Activated CD8-positive, alpha-beta T cell treated with anti-CD3 and anti-CD28 coated beads, Interleukin-2, amount 10 ng/mL, durations not matched to agents 7 days and 5 days (primary cell): ENCODE data around the gene PIH1D1. TPM values are rescaled to one million over a fixed set of nuclear protein-coding genes. Genes with fewer than 3 reads are reported as not detected.
A peak's percentile ranks its signal among the peaks of the same experiment; 100 is the strongest.

ENCODE experiments used
- ATAC-seq: fragments of 150-1000 bp; cut with Tn5 transposase; one replicate; pipeline ENCODE4 v1.10.0; 2021; ENCODE audit warnings: moderate library complexity
- CTCF ChIA-PET: fragments of 350-600 bp; sonication (Branson Sonifier 250); formaldehyde crosslinking; loops from one replicate; lab custom pipeline; 2021; ENCODE audit warnings: antibody characterized with exemption; lab: Charles Lee
- POLR2A ChIA-PET: fragments of 350-600 bp; sonication (Branson Sonifier 250); formaldehyde crosslinking; loops from one replicate; lab custom pipeline; 2021; ENCODE audit warnings: antibody characterized with exemption; lab: Charles Lee
- DNase-seq: peaks from one replicate; pipeline ENCODE4 v3.0.0-alpha.2; 2020
- H3K27ac Mint-ChIP-seq: one replicate; pipeline ENCODE4 v1.8.0; 2021; ENCODE audit warnings: mild to moderate bottlenecking, mixed read lengths
- H3K27me3 Mint-ChIP-seq: one replicate; pipeline ENCODE4 v1.8.0; 2021; ENCODE audit warnings: low read depth, mixed read lengths
- H3K36me3 Mint-ChIP-seq: one replicate; pipeline ENCODE4 v1.8.0; 2021; ENCODE audit warnings: low read depth, mixed read lengths
- H3K4me1 Mint-ChIP-seq: one replicate; pipeline ENCODE4 v1.8.0; 2021; ENCODE audit warnings: low read depth, mixed read lengths
- H3K4me3 Mint-ChIP-seq: one replicate; pipeline ENCODE4 v1.8.0; 2021; ENCODE audit warnings: mild to moderate bottlenecking, mixed read lengths
- H3K9me3 Mint-ChIP-seq: one replicate; pipeline ENCODE4 v1.8.0; 2022; ENCODE audit warnings: mixed read lengths; ENCODE audit not compliant: insufficient read depth
- total RNA-seq, 2 experiments: library from RNA; stranded (reverse); gene quantifications; one replicate each; pipeline ENCODE4 v1.2.3, GENCODE V29; 2021

Gene PIH1D1
- total RNA-seq, 2 experiments from 2014 or later: 128 to 129 TPM

DNA sequence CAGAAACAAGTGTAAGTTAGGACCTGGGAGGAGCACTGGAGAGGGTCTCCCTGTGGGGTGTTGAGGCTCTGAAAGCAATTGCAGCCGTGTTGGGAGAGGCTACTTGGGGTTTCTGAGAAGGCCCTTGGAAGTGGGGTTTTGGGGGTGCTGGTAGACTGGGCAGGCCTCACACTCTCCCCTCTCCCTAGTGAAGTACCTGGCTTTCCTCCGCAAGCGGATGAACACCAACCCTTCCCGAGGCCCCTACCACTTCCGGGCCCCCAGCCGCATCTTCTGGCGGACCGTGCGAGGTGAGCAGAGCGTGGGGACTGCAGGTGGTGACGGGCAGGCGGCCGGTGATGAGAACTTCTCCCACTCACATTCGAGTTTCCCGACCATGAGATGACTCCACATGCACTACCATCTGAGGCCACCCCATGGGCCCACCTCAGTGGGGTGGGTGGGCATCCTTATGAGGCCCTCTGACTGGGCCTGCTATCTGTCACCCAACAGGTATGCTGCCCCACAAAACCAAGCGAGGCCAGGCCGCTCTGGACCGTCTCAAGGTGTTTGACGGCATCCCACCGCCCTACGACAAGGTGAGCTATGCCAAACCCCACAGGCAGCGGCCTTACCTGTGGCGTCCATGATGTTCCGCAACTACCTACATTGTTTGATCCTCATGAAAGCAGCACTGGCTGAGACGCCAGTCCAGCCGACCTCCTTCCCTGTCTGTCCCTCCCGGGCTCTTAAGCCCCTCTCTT is 38.8 kb upstream of the PIH1D1 start:
- Mint-ChIP-seq H3K27me3 (no peaks in the 10 kb centered on the region), H3K9me3 (no peaks in the 10 kb centered on the region), H3K36me3 (peaks cover 79% of the 10 kb centered on the region), H3K4me3 (peak overlapping the region; percentile 98), H3K27ac (peak overlapping the region; percentile 96), H3K4me1 (peaks cover 64% of the 10 kb centered on the region)
- ChIA-PET POLR2A (interaction anchor here (0.8 kb wide), 1 partner anchor 14 kb away, joined by 3 read pairs; no protein-coding TSS in a partner anchor), CTCF (no interaction called here)
- ATAC-seq (no peak), DNase-seq (no peak)

DNA sequence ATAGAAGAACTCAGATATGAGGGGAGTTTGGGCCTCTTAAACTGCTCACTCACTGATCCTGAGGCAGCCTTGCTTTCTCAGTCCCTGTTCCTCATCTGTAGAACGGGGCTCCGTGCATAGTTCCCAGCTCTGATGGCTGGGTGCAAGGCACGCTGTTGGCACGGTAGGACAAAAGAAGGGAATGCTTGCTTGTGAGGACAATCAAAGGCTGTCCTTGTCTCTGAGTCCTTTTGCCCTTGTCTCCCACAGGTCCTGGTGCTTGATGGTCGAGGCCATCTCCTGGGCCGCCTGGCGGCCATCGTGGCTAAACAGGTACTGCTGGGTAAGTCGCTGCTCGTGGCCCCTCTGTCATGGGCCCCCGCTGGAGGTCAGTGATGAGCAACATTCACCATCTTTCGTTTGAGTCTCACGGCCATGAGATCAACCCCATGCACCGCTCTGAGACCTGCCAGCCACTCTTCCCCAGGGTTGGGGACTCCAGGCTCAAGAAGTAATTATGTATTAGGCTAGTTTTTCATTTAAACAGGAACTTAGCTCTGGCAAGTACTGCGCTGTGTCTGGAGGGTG is 38.1 kb upstream of the PIH1D1 start:
- DNase-seq (peak; percentile 46), ATAC-seq (no peak)
- H3K4me1 Mint-ChIP-seq: peaks cover 59% of the 10 kb centered on the region
- no peaks in the 10 kb centered on the region for H3K27me3 Mint-ChIP-seq
- ChIA-PET CTCF (interaction anchor here (0.9 to 2.2 kb wide), 3 partner anchors 57 to 98 kb away, joined by 3 to 12 read pairs (median 3); no protein-coding TSS in a partner anchor), POLR2A (interaction anchor here (0.8 to 2.2 kb wide), 3 partner anchors 13 to 91 kb away, joined by 3 to 7 read pairs (median 4); partner anchors contain the start of gene FLT3LG)
- peak overlapping the region; percentile 96 for H3K27ac Mint-ChIP-seq
- peaks cover 85% of the 10 kb centered on the region for H3K36me3 Mint-ChIP-seq
- H3K4me3 Mint-ChIP-seq: peak overlapping the region; percentile 98
- H3K9me3 Mint-ChIP-seq: no peaks in the 10 kb centered on the region

DNA sequence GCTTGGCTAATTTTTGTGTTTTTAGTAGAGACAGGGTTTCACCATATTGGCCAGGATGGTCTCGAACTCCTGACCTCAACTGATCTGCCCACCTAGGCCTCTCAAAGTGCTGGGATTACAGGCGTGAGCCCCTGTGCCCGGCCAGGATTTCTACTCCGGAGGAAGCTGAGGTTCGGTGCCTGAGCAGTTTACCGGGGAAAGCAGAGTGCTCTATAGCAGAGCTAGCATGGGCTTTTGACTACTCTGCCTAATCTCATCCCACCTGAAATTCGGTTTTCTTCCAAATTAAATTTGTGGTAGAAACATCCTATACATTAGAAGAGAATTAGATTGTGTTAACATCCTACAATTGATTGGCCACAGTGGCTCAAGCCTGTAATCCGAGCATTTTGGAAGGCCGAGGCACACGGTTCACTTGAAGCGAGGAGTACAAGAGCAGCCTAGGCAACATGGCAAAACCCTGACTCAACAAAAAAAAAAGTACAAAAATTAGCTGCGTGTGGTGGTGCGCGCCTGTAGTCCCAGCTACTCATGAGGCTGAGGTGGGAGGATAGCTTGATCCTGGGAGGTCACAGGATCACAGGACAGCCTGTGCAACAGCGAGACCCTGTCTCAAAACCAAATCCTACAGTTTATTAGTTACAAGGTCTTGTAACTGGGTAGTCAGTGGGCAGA is 37.4 kb upstream of the PIH1D1 start:
- peak overlapping the region; percentile 98 for H3K4me3 Mint-ChIP-seq
- no peaks in the 10 kb centered on the region for H3K9me3 Mint-ChIP-seq
- ChIA-PET POLR2A (interaction anchor here (0.6 to 2.2 kb wide), 7 partner anchors 13 to 362 kb away, joined by 3 to 7 read pairs (median 4); partner anchors contain the start of genes FLT3LG and PIH1D1), CTCF (interaction anchor here (0.7 to 2.2 kb wide), 9 partner anchors 9 to 98 kb away, joined by 3 to 12 read pairs (median 3); partner anchors contain the start of gene FLT3LG)
- no peaks in the 10 kb centered on the region for H3K27me3 Mint-ChIP-seq
- peaks cover 60% of the 10 kb centered on the region for H3K4me1 Mint-ChIP-seq
- H3K27ac Mint-ChIP-seq: peak overlapping the region; percentile 96
- H3K36me3 Mint-ChIP-seq: peaks cover 90% of the 10 kb centered on the region
- ATAC-seq: no peak
- DNase-seq: no peak

DNA sequence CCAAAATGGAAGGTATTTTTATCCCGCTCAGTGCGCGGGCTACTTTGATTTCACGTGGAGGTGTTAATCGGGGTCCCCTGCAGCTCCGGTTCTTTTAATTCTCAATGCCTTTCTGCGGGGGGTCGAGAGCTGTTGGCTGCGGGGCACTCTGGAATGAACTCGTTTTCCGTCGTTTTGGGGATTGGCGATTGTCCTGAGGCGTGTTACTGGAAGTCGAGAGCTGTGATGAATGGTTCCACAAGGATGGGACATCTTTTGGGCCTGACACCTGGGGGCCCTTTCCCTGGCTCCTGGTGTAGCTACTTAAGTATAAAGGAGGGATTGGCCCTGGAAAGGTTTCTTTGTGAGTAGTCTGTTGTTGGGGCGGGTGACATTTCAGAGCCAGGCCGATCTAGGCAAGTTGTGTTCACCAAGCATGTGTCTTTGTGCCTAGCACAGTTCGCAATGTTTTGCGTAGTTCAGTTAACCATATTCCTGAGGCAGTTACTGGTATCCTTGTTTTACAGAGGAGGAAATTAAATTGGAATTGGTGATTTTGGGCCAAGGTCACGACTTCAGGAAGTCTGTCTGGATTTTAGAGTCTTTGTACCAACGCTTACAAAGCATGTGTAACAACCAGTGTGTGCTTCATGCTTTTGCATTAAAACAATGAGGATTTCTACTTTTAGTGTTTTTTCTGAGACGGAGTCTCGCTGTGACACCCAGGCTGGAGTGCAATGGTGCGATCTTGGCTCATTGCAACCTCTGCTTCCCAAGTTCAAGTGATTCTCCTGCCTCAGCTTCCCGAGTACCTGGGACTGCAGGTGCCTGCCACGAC is 36.6 kb upstream of the PIH1D1 start:
- ChIA-PET POLR2A (interaction anchor here (0.7 to 2.2 kb wide), 12 partner anchors 10 to 362 kb away, joined by 3 to 7 read pairs (median 4); partner anchors contain the start of genes ALDH16A1 and PIH1D1), CTCF (interaction anchor here (0.8 to 2.2 kb wide), 10 partner anchors 9 to 80 kb away, joined by 3 to 12 read pairs (median 3); partner anchors contain the start of gene FLT3LG)
- H3K9me3 Mint-ChIP-seq: no peaks in the 10 kb centered on the region
- H3K36me3 Mint-ChIP-seq: peaks cover 94% of the 10 kb centered on the region
- no peak for DNase-seq
- peak overlapping the region; percentile 98 for H3K4me3 Mint-ChIP-seq
- H3K4me1 Mint-ChIP-seq: peaks cover 60% of the 10 kb centered on the region
- H3K27me3 Mint-ChIP-seq: no peaks in the 10 kb centered on the region
- H3K27ac Mint-ChIP-seq: peak overlapping the region; percentile 96
- ATAC-seq: no peak

DNA sequence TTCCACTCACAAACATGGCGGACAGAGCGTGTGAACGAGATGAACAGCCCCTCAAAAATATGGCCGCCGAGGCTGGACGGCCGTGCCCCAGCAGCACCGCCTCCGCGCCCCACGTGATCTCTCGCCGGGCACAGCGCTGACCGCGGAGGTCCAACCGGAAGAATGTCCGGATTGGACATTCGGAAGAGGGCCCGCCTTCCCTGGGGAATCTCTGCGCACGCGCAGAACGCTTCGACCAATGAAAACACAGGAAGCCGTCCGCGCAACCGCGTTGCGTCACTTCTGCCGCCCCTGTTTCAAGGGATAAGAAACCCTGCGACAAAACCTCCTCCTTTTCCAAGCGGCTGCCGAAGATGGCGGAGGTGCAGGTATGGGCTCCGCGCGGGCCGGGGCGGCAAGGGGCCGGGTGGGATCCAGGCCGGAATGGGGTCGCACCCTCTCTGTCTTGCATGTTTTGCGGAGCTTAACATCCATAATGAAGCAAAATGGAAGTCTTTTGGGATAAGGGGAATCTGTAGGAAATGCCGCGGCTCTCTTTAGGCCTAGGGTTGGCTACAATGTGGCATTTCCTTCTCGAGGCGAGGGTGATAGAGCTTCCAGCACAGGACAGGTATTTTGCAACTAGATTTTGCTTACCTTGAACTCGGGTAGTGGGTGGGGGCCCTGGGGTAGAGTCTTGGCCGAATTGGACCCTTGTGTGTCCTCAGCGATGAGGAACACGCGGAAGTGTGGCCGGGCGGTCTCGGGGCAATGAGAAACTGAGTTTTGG is 35.8 kb upstream of the PIH1D1 start, which contains the start of gene RPL13A:
Gene RPL13A (plus strand): TSS at position 332 of the 769 bp plus-strand sequence. CDS start 22 bp downstream, at position 354.
- Mint-ChIP-seq H3K9me3 (no peaks in the 10 kb centered on the region), H3K4me1 (peaks cover 53% of the 10 kb centered on the region), H3K27ac (peak within 1 kb of the TSS; percentile 96), H3K4me3 (peak within 1 kb of the TSS; percentile 98), H3K27me3 (no peaks in the 10 kb centered on the region), H3K36me3 (peaks cover 90% of the 10 kb centered on the region)
- ATAC-seq (peak; percentile 89), DNase-seq (peak; percentile 100)
- ChIA-PET POLR2A (interaction anchor here (0.7 to 2.2 kb wide), 11 partner anchors 9 to 153 kb away, joined by 3 to 7 read pairs (median 4); partner anchors contain the start of genes ALDH16A1 and PIH1D1), CTCF (interaction anchor here (1.1 to 2.2 kb wide), 8 partner anchors 9 to 81 kb away, joined by 3 to 12 read pairs (median 4); partner anchors contain the start of gene FLT3LG)

DNA sequence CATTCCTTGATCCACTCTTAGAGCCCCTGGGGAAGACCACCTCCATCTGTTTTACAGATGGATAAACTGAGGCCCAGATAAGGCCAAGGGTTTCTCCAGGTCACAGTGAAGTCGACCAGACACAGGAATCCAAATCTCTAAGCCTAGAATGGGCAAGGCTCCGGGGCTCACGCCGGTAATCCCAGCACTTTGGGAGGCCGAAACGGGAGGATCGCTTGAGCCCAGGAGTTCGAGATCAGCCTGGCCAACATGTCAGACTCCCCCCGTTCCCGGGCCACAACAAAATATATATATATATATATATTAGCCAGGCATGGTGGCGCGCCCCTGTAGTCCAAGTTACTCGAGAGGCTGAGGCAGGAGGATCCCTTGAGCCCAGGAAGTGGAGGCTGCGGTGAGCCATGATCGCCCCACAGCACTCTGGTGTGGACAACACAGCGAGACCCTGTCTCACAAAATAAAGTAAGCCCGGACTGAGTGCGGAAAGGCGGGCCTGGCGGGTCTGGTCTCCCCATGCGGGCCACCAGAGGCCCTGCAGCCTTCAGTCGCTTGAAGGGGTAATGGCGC is 35.2 kb upstream of the PIH1D1 start:
- ChIA-PET POLR2A (interaction anchor here (1.0 to 2.1 kb wide), 5 partner anchors 8 to 154 kb away, joined by 3 to 7 read pairs (median 3); partner anchors contain the start of gene ALDH16A1), CTCF (interaction anchor here (1.1 to 2.3 kb wide), 4 partner anchors 11 to 95 kb away, joined by 3 to 13 read pairs (median 6); partner anchors contain the start of gene FLT3LG)
- no peaks in the 10 kb centered on the region for H3K9me3 Mint-ChIP-seq
- ATAC-seq (no peak), DNase-seq (no peak)
- peaks cover 90% of the 10 kb centered on the region for H3K36me3 Mint-ChIP-seq
- H3K27ac Mint-ChIP-seq: peak overlapping the region; percentile 96
- peaks cover 49% of the 10 kb centered on the region for H3K4me1 Mint-ChIP-seq
- H3K27me3 Mint-ChIP-seq: no peaks in the 10 kb centered on the region
- peak overlapping the region; percentile 98 for H3K4me3 Mint-ChIP-seq

DNA sequence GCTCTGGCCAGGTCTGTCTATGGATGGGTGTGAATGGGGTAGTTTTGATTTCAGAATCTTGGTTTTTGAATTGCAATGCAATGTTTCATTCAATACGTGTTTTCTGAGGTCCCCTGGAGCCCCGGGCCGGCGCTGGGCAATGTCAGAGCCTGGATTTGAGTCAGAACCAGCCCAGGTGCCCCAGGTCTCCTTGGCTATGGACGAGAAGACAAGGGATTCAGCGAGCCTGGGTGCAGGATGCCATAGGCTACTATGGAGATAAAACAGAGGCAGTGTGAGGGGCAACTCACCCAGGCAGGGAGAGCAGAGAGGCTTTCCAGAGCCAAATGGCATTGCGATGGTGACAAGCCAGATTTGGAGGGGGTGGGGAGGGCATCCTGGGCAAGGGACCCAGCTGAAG is 34.6 kb upstream of the PIH1D1 start:
- peak overlapping the region; percentile 29 for H3K4me3 Mint-ChIP-seq
- ATAC-seq: no peak
- ChIA-PET POLR2A (interaction anchor here (2.1 kb wide), 1 partner anchor 10 kb away, joined by 7 read pairs; no protein-coding TSS in a partner anchor), CTCF (interaction anchor here (1.3 to 2.3 kb wide), 2 partner anchors 10 to 94 kb away, joined by 3 to 13 read pairs; no protein-coding TSS in a partner anchor)
- peaks cover 88% of the 10 kb centered on the region for H3K36me3 Mint-ChIP-seq
- H3K27ac Mint-ChIP-seq: peak overlapping the region; percentile 96
- no peaks in the 10 kb centered on the region for H3K9me3 Mint-ChIP-seq
- no peak for DNase-seq
- no peaks in the 10 kb centered on the region for H3K27me3 Mint-ChIP-seq
- H3K4me1 Mint-ChIP-seq: peaks cover 47% of the 10 kb centered on the region

DNA sequence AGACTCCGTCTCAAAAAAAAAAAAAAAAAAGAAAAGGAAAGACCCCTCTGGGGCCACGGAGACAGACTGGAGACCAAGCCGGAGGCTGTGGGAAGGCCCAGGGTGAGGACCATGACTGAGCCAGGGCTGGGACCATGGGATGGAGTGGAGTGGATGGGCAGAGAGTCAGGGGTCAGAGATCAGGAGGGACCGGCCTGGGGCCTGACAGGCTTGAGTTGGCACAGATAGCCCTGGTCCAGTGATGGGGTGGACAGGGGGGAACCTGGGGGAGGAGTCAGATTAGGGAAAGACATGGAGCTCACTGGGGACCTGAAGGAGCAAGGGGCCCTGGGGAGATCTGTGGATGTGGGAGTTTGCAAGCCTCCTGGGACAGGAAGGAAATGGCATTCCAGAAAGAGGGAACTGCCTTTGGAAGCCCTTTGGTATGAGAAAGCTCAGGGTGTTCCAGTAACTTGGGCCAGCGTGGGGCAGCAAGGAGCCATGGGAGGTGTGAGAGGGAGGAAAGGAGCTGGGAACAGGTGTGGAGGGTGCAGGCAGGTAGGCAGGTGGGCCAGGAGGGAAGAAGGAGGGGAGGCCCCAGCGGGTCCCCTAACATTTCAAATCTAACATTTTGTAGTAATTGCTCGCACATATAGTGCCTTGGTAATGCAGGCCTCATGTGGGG is 29.5 kb upstream of the PIH1D1 start:
- peaks cover 42% of the 10 kb centered on the region for H3K4me1 Mint-ChIP-seq
- H3K4me3 Mint-ChIP-seq: no peak overlapping the region
- H3K27ac Mint-ChIP-seq: peak overlapping the region; percentile 68
- POLR2A ChIA-PET: no interaction called here
- CTCF ChIA-PET: interaction anchor here (1.3 kb wide), 1 partner anchor 90 kb away, joined by 3 read pairs; no protein-coding TSS in a partner anchor
- H3K36me3 Mint-ChIP-seq: peaks cover 68% of the 10 kb centered on the region
- ATAC-seq (no peak), DNase-seq (no peak)
- no peaks in the 10 kb centered on the region for H3K9me3 Mint-ChIP-seq
- no peaks in the 10 kb centered on the region for H3K27me3 Mint-ChIP-seq

DNA sequence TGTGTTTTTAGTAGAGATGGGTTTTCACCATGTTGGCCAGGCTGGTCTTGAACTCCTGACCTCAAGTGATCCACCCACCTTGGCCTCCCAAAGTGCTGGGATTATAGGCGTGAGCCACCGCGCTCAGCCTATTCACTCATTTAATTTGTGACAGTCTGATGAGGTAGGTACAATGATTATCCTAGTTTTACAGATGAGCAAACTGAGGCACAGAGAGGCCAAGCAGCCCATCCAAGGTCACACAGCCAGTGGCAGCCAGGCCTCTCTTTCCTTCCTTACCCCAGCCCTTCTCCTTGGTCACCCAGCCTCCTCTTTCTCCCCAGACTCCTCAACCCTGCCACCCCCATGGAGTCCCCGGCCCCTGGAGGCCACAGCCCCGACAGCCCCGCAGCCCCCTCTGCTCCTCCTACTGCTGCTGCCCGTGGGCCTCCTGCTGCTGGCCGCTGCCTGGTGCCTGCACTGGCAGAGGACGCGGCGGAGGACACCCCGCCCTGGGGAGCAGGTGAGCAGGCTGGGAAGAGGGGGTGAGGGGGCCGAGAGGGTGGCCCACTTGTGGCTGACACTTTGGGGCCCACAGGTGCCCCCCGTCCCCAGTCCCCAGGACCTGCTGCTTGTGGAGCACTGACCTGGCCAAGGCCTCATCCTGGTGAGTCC is 28.5 kb upstream of the PIH1D1 start:
- no peaks in the 10 kb centered on the region for H3K27me3 Mint-ChIP-seq
- no peak for ATAC-seq
- peaks cover 38% of the 10 kb centered on the region for H3K4me1 Mint-ChIP-seq
- H3K36me3 Mint-ChIP-seq: peaks cover 69% of the 10 kb centered on the region
- DNase-seq: no peak
- H3K4me3 Mint-ChIP-seq: no peak overlapping the region
- H3K27ac Mint-ChIP-seq: no peak overlapping the region
- ChIA-PET CTCF (interaction anchor here (1.5 kb wide), 1 partner anchor 89 kb away, joined by 3 read pairs; no protein-coding TSS in a partner anchor), POLR2A (no interaction called here)
- no peaks in the 10 kb centered on the region for H3K9me3 Mint-ChIP-seq
